ENCODE measurements around the gene CDKAL1.
A peak's percentile ranks its signal among the peaks of the same experiment; 100 is the strongest.

Gene CDKAL1

GRCh38 chr6:20996099-20996498, 461.8 kb downstream of the CDKAL1 start:
- DNase-seq: no peak

- no peak for DNase-seq
Measured at GRCh38 chr6:20997143-20997769, 463.0 kb downstream of the CDKAL1 start.

- DNase-seq: no peak
Measured at GRCh38 chr6:20997770-20998147, 463.5 kb downstream of the CDKAL1 start.

- DNase-seq: no peak
Measured at GRCh38 chr6:20998748-20999448, 464.6 kb downstream of the CDKAL1 start.

- no peak for DNase-seq
Measured at GRCh38 chr6:21000331-21000801, 466.1 kb downstream of the CDKAL1 start.

GRCh38 chr6:21001736-21002135, 467.5 kb downstream of the CDKAL1 start:
- no peak for DNase-seq

GRCh38 chr6:21003780-21004541, 469.7 kb downstream of the CDKAL1 start:
- peak; percentile 69 for DNase-seq

- peak; percentile 91 for DNase-seq
Measured at GRCh38 chr6:21005816-21006570, 471.7 kb downstream of the CDKAL1 start.

- no peak for DNase-seq
Measured at GRCh38 chr6:21019614-21020013, 485.4 kb downstream of the CDKAL1 start.

GRCh38 chr6:21022343-21023107, 488.3 kb downstream of the CDKAL1 start:
- peak; percentile 51 for DNase-seq

- no peak for DNase-seq
Measured at GRCh38 chr6:21023210-21023609, 489.0 kb downstream of the CDKAL1 start.

GRCh38 chr6:21024616-21025015, 490.4 kb downstream of the CDKAL1 start:
- no peak for DNase-seq

GRCh38 chr6:21026576-21027273, 492.5 kb downstream of the CDKAL1 start:
- DNase-seq: peak; percentile 77

GRCh38 chr6:21027507-21027906, 493.2 kb downstream of the CDKAL1 start:
- no peak for DNase-seq

GRCh38 chr6:21031182-21031581, 496.9 kb downstream of the CDKAL1 start:
- no peak for DNase-seq

GRCh38 chr6:21033084-21033483, 498.8 kb downstream of the CDKAL1 start:
- DNase-seq: no peak

GRCh38 chr6:21033575-21034026, 499.3 kb downstream of the CDKAL1 start:
- DNase-seq: peak; percentile 81

GRCh38 chr6:21034345-21034744, 500.1 kb downstream of the CDKAL1 start:
- no peak for DNase-seq

GRCh38 chr6:21037453-21037852, 503.2 kb downstream of the CDKAL1 start:
- DNase-seq: no peak

GRCh38 chr6:21039926-21040325, 505.7 kb downstream of the CDKAL1 start:
- no peak for DNase-seq

GRCh38 chr6:21045135-21045700, 511.0 kb downstream of the CDKAL1 start:
- DNase-seq: peak; percentile 1

All from fibroblast of skin of right biceps (primary cell).